ENCODE results near the gene GJA5. TPM values are rescaled to one million over a fixed set of nuclear protein-coding genes. Genes with fewer than 3 reads are reported as not detected.

Gene GJA5
- polyA plus RNA-seq, 2 of the 4 experiments (the other 2 are of a cell fraction) = not detected

DNA sequence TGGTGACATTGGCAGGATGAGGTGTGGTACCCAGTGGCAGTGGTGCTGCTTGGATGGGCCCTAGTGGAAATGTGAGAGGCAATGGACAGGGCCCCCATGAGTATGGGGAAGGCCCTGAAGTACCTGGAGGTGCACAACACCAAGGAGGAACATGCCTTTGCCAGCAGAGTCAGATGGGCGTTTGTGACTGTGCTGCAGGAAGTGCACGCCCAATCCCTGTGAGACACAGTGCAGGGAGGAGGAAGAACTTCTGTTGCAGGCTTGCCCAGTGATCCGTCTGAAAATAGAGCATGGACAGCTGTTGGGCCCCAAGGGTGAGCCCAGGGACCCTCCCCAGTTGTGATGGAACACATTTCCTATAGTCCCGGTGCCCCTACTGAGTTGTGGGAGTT, 42.7 kb downstream of the GJA5 start:
- H3K27ac ChIP-seq = no peak overlapping the region
- POLR2A ChIA-PET = no interaction called here

DNA sequence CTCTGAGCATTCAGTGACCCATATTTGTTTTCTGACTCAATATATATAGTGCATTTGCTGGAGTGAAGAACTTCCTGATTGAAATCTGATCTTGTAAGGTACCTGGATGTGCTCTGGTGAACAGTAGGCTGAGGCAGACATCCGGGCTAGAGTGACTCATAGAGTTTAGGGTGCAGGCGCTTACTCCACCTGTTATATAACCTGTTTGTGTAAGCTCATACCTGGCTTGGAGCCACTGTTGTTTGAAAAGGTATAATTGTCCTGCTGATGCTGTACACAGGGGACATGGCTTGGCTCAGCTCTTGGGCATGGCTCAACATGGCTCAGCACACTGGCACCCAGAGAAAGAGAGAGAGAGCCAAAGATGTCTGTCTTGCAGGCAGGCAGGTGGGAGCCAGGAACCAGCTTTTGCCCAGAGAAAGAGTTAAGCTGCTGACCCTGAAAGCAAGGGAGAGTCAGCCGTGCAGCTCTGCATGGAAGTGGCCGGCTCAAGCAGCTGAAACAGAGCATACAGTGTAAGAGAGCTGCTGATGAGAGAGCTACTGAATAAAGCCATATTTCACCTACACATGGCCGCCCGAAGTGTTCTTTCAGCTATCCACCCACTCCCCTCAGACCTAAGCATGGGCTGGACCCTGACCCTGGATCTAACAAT, 43.2 kb downstream of the GJA5 start:
- TF ChIP-seq ZNF302 (CRISPR knock-in tag; IDR thresholded peaks at IDR 0.05) (no peak), FOSL2 (IDR thresholded peaks at IDR 0.05) (0 out of 2 replicates have a peak, but pooled peaks have one; percentile 6), FOSL2 (CRISPR knock-in tag; IDR thresholded peaks at IDR 0.05) (no peak)
- CTCF ChIA-PET = interaction anchor here (0.7 to 1.3 kb wide), 5 partner anchors 24 to 90 kb away, joined by 3 to 4 read pairs (median 3); partner anchors contain the start of gene ACP6
- peak in 1 of 2 experiments; percentile 44 for DNase-seq (ENCODE audit: low read depth in 1 of 2, low spot score in 1 of 2)
- Histone ChIP-seq H3K27ac (no peak overlapping the region), H3K4me3 (no peak overlapping the region), H3K9me3 (no peaks in the 10 kb centered on the region), H3K4me2 (peak overlapping the region; percentile 5; the same call in 1 of the 3 replicates), H3K4me1 (no peaks in the 10 kb centered on the region)
- POLR2A ChIA-PET = no interaction called here
- peak; percentile 48 to 71; a peak in 4 of 6 replicates for ATAC-seq
- no peak for FAIRE-seq
- WGBS (ENCODE audit: missing lambda C conversion rate) = 53% methylated on average over 6 of the region's 6 CpGs

More for the DNA sequence above, 42.7 kb downstream of the GJA5 start:
- CTCF ChIA-PET = interaction anchor here (0.7 to 1.3 kb wide), 3 partner anchors 25 to 86 kb away, joined by 3 read pairs; no protein-coding TSS in a partner anchor
- ATAC-seq (no peak), DNase-seq (ENCODE audit: low read depth in 1 of 2, low spot score in 1 of 2) (no peak), FAIRE-seq (no peak)
- Histone ChIP-seq H3K4me3 (no peak overlapping the region), H3K4me1 (no peaks in the 10 kb centered on the region), H3K4me2 (no peak overlapping the region), H3K9me3 (no peaks in the 10 kb centered on the region)
- TF ChIP-seq RARB (CRISPR knock-in tag; IDR thresholded peaks at IDR 0.05) (no peak), ESRRA (IDR thresholded peaks at IDR 0.05; ENCODE audit: borderline replicate concordance, low read length) (no peak), PHF8 (IDR thresholded peaks at IDR 0.05; ENCODE audit: borderline replicate concordance, low read depth) (no peak), BHLHE40 (IDR thresholded peaks at IDR 0.05; ENCODE audit: low read depth, low read length) (no peak), HDAC2 (IDR thresholded peaks at IDR 0.05) (no peak), MAFK (IDR thresholded peaks at IDR 0.05; ENCODE audit: partially characterized antibody) (no peak), NR3C1 (IDR thresholded peaks at IDR 0.05) (no peak), ZC3H11A (IDR thresholded peaks at IDR 0.05) (no peak)
- TF ChIP-seq, protein P1, sequence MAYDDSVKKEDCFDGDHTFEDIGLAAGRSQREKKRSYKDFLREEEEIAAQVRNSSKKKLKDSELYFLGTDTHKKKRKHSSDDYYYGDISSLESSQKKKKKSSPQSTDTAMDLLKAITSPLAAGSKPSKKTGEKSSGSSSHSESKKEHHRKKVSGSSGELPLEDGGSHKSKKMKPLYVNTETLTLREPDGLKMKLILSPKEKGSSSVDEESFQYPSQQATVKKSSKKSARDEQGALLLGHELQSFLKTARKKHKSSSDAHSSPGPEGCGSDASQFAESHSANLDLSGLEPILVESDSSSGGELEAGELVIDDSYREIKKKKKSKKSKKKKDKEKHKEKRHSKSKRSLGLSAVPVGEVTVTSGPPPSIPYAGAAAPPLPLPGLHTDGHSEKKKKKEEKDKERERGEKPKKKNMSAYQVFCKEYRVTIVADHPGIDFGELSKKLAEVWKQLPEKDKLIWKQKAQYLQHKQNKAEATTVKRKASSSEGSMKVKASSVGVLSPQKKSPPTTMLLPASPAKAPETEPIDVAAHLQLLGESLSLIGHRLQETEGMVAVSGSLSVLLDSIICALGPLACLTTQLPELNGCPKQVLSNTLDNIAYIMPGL (CRISPR knock-in tag; IDR thresholded peaks at IDR 0.05; ENCODE audit: borderline replicate concordance) = no peak
- TF ChIP-seq, protein P2, sequence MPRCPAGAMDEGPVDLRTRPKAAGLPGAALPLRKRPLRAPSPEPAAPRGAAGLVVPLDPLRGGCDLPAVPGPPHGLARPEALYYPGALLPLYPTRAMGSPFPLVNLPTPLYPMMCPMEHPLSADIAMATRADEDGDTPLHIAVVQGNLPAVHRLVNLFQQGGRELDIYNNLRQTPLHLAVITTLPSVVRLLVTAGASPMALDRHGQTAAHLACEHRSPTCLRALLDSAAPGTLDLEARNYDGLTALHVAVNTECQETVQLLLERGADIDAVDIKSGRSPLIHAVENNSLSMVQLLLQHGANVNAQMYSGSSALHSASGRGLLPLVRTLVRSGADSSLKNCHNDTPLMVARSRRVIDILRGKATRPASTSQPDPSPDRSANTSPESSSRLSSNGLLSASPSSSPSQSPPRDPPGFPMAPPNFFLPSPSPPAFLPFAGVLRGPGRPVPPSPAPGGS (IDR thresholded peaks at IDR 0.05) = no peak
- TF ChIP-seq, protein P3, sequence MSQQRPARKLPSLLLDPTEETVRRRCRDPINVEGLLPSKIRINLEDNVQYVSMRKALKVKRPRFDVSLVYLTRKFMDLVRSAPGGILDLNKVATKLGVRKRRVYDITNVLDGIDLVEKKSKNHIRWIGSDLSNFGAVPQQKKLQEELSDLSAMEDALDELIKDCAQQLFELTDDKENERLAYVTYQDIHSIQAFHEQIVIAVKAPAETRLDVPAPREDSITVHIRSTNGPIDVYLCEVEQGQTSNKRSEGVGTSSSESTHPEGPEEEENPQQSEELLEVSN (IDR thresholded peaks at IDR 0.05; ENCODE audit: borderline replicate concordance, low read depth) = no peak
- TF ChIP-seq, protein P4, sequence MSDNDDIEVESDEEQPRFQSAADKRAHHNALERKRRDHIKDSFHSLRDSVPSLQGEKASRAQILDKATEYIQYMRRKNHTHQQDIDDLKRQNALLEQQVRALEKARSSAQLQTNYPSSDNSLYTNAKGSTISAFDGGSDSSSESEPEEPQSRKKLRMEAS (IDR thresholded peaks at IDR 0.05) = no peak
- WGBS (ENCODE audit: missing lambda C conversion rate) = 67% methylated on average over 4 of the region's 4 CpGs

DNA sequence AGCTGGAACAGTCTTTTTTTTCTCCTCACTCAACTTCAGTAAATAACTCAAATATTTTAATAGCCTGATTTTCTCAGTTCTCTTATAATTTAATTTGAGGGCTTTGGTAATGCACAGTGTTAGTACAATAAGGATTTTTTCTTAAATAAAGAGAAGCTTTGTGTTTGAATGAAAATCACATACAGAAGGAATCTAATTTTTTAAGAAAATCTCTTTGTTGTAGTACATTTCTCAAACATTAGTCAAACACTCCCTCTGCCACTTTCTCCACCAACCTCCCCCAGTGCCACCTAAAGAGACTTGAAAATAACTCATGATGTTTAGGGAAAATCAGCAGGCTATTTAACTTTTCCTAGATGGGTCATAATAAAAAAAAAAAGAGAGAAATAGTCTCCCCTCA, 47.8 kb downstream of the GJA5 start:
- no peaks in the 10 kb centered on the region for H3K4me1 ChIP-seq
- DNase-seq (ENCODE audit: low read depth in 1 of 2, low spot score in 1 of 2) = no peak
- no peak overlapping the region for H3K4me3 ChIP-seq
- H3K27ac ChIP-seq = no peak overlapping the region
- CTCF ChIA-PET = interaction anchor here (0.6 to 1.6 kb wide), 3 partner anchors 8 to 16 kb away, joined by 3 to 7 read pairs (median 4); no protein-coding TSS in a partner anchor
- H3K4me2 ChIP-seq = no peak overlapping the region
- H3K9me3 ChIP-seq = no peaks in the 10 kb centered on the region
- FAIRE-seq = no peak
- ATAC-seq = no peak
- POLR2A ChIA-PET = no interaction called here
- no peak for TF ChIP-seq POLR2A (IDR thresholded peaks at IDR 0.05; ENCODE audit: low read length)
- no peak for TF ChIP-seq HDAC2 (IDR thresholded peaks at IDR 0.05)
- no peak for TF ChIP-seq NPAS2 (CRISPR knock-in tag; IDR thresholded peaks at IDR 0.05; ENCODE audit: borderline replicate concordance)
- TF ChIP-seq TFCP2L1 (CRISPR knock-in tag; IDR thresholded peaks at IDR 0.05) = no peak
- TF ChIP-seq ESRRA (IDR thresholded peaks at IDR 0.05; ENCODE audit: borderline replicate concordance, low read length) = no peak
- no peak for TF ChIP-seq JUN (IDR thresholded peaks at IDR 0.05)
- TF ChIP-seq HOXB13 (CRISPR knock-in tag; IDR thresholded peaks at IDR 0.05; ENCODE audit: low read depth) = no peak
- TF ChIP-seq MYC (IDR thresholded peaks at IDR 0.05; ENCODE audit: borderline replicate concordance, low read length) = no peak
- no peak for TF ChIP-seq HEYL (CRISPR knock-in tag; IDR thresholded peaks at IDR 0.05)
- no peak for TF ChIP-seq MAFK (IDR thresholded peaks at IDR 0.05; ENCODE audit: partially characterized antibody)
- no peak for TF ChIP-seq ZSCAN20 (CRISPR knock-in tag; IDR thresholded peaks at IDR 0.05)

Measured in A549 (cell line).